ENCODE data around the gene SYPL1.

Gene SYPL1

DNA sequence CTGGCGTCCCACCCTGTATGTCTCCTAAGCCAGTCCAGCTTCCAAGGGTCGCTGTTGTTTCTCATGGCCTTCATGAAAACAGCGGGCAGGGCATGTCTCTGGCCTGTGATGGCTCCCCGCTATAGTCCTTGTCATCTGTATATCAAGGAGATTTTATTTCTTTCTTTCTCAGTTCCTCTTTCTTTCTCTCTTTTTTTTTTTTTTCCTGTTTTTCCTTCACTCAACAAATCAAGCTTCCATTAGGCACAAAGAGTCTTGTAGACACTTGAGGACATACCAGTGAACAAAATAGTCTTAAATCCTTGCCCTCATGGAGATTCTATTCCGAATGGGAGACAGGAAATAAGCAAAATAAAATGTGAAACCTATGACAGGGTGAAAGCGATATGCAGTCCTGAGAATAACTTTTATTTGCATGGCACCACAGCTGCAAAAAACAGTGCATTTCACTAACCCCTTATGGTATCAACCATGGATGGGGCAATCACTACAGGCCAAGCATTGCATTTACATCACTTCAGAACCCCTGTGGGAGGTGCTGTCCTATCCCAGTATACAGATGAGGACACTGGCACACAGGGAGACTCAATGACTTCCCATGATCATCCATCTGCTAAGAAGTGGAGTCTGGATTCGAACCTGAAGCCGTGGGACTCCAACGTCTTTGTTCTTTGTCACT, 50.7 kb downstream of the SYPL1 start:
- DNase-seq (ENCODE audit: low spot score), result no peak
- Histone ChIP-seq H3K36me3 (replicated peaks in 1 of 2; ENCODE audit: control insufficient read depth in 2 of 2, insufficient read depth in 2 of 2, low read length in 2 of 2) (no peaks in the 10 kb centered on the region), H2BK12ac (ENCODE audit: low read length) (peak overlapping the region; percentile 33)

DNA sequence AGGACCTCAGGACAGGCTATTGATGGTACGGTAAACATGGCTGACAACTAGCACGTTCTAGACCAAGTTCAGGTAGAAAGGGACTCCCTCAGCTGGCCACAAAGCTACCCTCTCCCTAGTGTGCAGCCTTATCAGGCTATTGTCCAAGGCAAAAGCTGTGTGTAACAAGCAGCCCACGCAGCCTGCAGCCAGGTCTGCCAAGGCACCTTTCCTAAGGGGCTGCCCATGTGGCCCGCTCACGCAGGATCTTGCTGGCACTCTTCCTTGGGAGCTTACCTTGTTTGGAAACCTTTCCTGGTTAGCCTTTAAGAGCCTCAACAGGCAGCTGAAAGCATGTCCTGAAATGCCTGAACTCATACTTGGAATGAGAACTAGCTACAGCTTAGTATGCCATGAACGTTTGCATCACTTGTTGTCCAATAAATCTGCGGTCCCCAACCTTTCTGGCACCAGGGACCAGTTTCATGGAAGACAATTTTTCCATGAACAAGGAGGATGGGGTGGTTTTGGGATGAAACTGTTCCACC, 51.7 kb downstream of the SYPL1 start:
- H3K23ac ChIP-seq (ENCODE audit: low read depth, low read length, poor library complexity), result peak overlapping the region; percentile 20
- WGBS, 2 donors (ENCODE audit: extremely low coverage in 2 of 2, insufficient read length in 2 of 2, insufficient replicate concordance in 1 of 2), result no CpG with 5 or more reads among the region's 7 CpGs

More for the DNA sequence above, 50.7 kb downstream of the SYPL1 start:
- no peak overlapping the region for H4K8ac ChIP-seq (ENCODE audit: low read depth, low read length)
- no peak overlapping the region for H2BK120ac ChIP-seq (ENCODE audit: low read depth, low read length)
- H2AK5ac ChIP-seq (ENCODE audit: low read depth, low read length), result no peak overlapping the region
- no peak overlapping the region for H3K4ac ChIP-seq (ENCODE audit: low read length)
- no peak overlapping the region for H3K27ac ChIP-seq (replicated peaks; ENCODE audit: low read length)
- WGBS, 2 donors (ENCODE audit: extremely low coverage in 2 of 2, insufficient read length in 2 of 2, insufficient replicate concordance in 1 of 2), result no CpG with 5 or more reads among the region's 9 CpGs
- peaks cover 3 to 16% of the 10 kb centered on the region in 2 donors for H3K9me3 ChIP-seq (replicated peaks in 1 of 2; ENCODE audit: control insufficient read depth in 2 of 2, insufficient read depth in 1 of 2, low read depth in 1 of 2, low read length in 2 of 2)
- no peak overlapping the region for H3K4me2 ChIP-seq (ENCODE audit: insufficient read depth, low read length, poor library complexity, severe bottlenecking)
- peak overlapping the region; percentile 40 for H3K18ac ChIP-seq (ENCODE audit: low read length)
- no peak overlapping the region for H2AFZ ChIP-seq (ENCODE audit: low read length)
- H3K27me3 ChIP-seq (ENCODE audit: control insufficient read depth in 3 of 3, insufficient read depth in 3 of 3, low read depth in 1 of 3, low read length in 3 of 3), result no peaks in the 10 kb centered on the region
- H4K91ac ChIP-seq (ENCODE audit: low read depth, low read length, poor library complexity), result no peak overlapping the region
- peak overlapping the region; percentile 58 for H3K23ac ChIP-seq (ENCODE audit: low read depth, low read length, poor library complexity)
- H3K79me1 ChIP-seq (ENCODE audit: low read depth, low read length), result no peaks in the 10 kb centered on the region
- peak overlapping the region; percentile 35 for H2BK5ac ChIP-seq (ENCODE audit: low read length)
- H3K9ac ChIP-seq (ENCODE audit: low read depth, low read length, poor library complexity), result no peak overlapping the region
- no peak overlapping the region for H3K4me3 ChIP-seq (ENCODE audit: low read length in 2 of 2)
- no peak overlapping the region for H2BK15ac ChIP-seq (ENCODE audit: low read length)
- peaks cover 25 to 27% of the 10 kb centered on the region in 2 donors for H3K4me1 ChIP-seq (ENCODE audit: control insufficient read depth in 2 of 2, insufficient read depth in 1 of 2, low read depth in 1 of 2, low read length in 2 of 2)
- H3K14ac ChIP-seq (ENCODE audit: low read length), result no peak overlapping the region

DNA sequence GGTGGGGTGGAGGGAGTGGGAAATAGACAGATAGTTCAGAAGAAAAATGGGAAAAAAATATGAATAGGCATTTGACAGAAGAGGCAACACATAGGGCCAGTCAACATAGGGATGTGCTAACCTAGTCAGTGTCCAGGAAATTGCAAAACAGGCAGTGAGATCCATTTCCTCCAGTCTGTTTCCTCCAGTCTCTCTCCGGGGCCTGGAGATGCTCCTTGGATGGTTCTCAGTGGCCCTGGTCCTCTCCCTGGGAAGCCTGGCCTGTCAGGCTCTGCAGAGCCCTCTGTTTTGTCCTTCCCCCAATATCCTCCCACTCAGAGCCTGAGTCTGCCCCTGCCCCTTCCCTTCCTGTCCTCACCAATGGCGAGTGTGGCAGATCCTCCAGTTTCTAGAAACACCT, 52.6 kb downstream of the SYPL1 start:
- H2BK120ac ChIP-seq (ENCODE audit: low read depth, low read length), result no peak overlapping the region
- H2AFZ ChIP-seq (ENCODE audit: low read length), result peak overlapping the region; percentile 98
- WGBS, 2 donors (ENCODE audit: extremely low coverage in 2 of 2, insufficient read length in 2 of 2, insufficient replicate concordance in 1 of 2), result no CpG with 5 or more reads among the region's 2 CpGs
- no peak overlapping the region for H2BK12ac ChIP-seq (ENCODE audit: low read length)
- no peaks in the 10 kb centered on the region for H3K79me1 ChIP-seq (ENCODE audit: low read depth, low read length)
- H3K27ac ChIP-seq (replicated peaks; ENCODE audit: low read length), result no peak overlapping the region
- no peak overlapping the region for H4K8ac ChIP-seq (ENCODE audit: low read depth, low read length)
- DNase-seq (ENCODE audit: low spot score), result no peak
- H3K9me3 ChIP-seq (replicated peaks in 1 of 2; ENCODE audit: control insufficient read depth in 2 of 2, insufficient read depth in 1 of 2, low read depth in 1 of 2, low read length in 2 of 2), result peaks cover 3 to 16% of the 10 kb centered on the region in 2 donors
- H3K14ac ChIP-seq (ENCODE audit: low read length), result no peak overlapping the region
- peaks cover 11 to 13% of the 10 kb centered on the region in 2 donors for H3K4me1 ChIP-seq (ENCODE audit: control insufficient read depth in 2 of 2, insufficient read depth in 1 of 2, low read depth in 1 of 2, low read length in 2 of 2)
- H3K4me2 ChIP-seq (ENCODE audit: insufficient read depth, low read length, poor library complexity, severe bottlenecking), result no peak overlapping the region
- H3K18ac ChIP-seq (ENCODE audit: low read length), result peak overlapping the region; percentile 40
- H3K9ac ChIP-seq (ENCODE audit: low read depth, low read length, poor library complexity), result no peak overlapping the region
- no peak overlapping the region for H2BK5ac ChIP-seq (ENCODE audit: low read length)
- H2AK5ac ChIP-seq (ENCODE audit: low read depth, low read length), result no peak overlapping the region
- H3K23ac ChIP-seq (ENCODE audit: low read depth, low read length, poor library complexity), result no peak overlapping the region
- no peaks in the 10 kb centered on the region for H3K27me3 ChIP-seq (ENCODE audit: control insufficient read depth in 3 of 3, insufficient read depth in 3 of 3, low read depth in 1 of 3, low read length in 3 of 3)
- H3K4me3 ChIP-seq (ENCODE audit: low read length in 2 of 2), result no peak overlapping the region
- H3K36me3 ChIP-seq (replicated peaks in 1 of 2; ENCODE audit: control insufficient read depth in 2 of 2, insufficient read depth in 2 of 2, low read length in 2 of 2), result no peaks in the 10 kb centered on the region
- no peak overlapping the region for H3K4ac ChIP-seq (ENCODE audit: low read length)
- H4K91ac ChIP-seq (ENCODE audit: low read depth, low read length, poor library complexity), result no peak overlapping the region
- H2BK15ac ChIP-seq (ENCODE audit: low read length), result no peak overlapping the region

More for the DNA sequence above, 51.7 kb downstream of the SYPL1 start:
- peaks cover 20 to 22% of the 10 kb centered on the region in 2 donors for H3K4me1 ChIP-seq (ENCODE audit: control insufficient read depth in 2 of 2, insufficient read depth in 1 of 2, low read depth in 1 of 2, low read length in 2 of 2)
- H4K8ac ChIP-seq (ENCODE audit: low read depth, low read length), result no peak overlapping the region
- no peak overlapping the region for H3K9ac ChIP-seq (ENCODE audit: low read depth, low read length, poor library complexity)
- no peak overlapping the region for H3K27ac ChIP-seq (replicated peaks; ENCODE audit: low read length)
- H3K14ac ChIP-seq (ENCODE audit: low read length), result no peak overlapping the region
- no peak for DNase-seq (ENCODE audit: low spot score)
- no peaks in the 10 kb centered on the region for H3K79me1 ChIP-seq (ENCODE audit: low read depth, low read length)
- H3K18ac ChIP-seq (ENCODE audit: low read length), result no peak overlapping the region
- no peak overlapping the region for H3K4me2 ChIP-seq (ENCODE audit: insufficient read depth, low read length, poor library complexity, severe bottlenecking)
- no peaks in the 10 kb centered on the region for H3K27me3 ChIP-seq (ENCODE audit: control insufficient read depth in 3 of 3, insufficient read depth in 3 of 3, low read depth in 1 of 3, low read length in 3 of 3)
- H3K9me3 ChIP-seq (replicated peaks in 1 of 2; ENCODE audit: control insufficient read depth in 2 of 2, insufficient read depth in 1 of 2, low read depth in 1 of 2, low read length in 2 of 2), result peaks cover 3 to 16% of the 10 kb centered on the region in 2 donors
- peak overlapping the region; percentile 41 for H2BK15ac ChIP-seq (ENCODE audit: low read length)
- H3K4me3 ChIP-seq (ENCODE audit: low read length in 2 of 2), result no peak overlapping the region
- no peak overlapping the region for H2BK120ac ChIP-seq (ENCODE audit: low read depth, low read length)
- no peak overlapping the region for H4K91ac ChIP-seq (ENCODE audit: low read depth, low read length, poor library complexity)
- H3K36me3 ChIP-seq (replicated peaks in 1 of 2; ENCODE audit: control insufficient read depth in 2 of 2, insufficient read depth in 2 of 2, low read length in 2 of 2), result no peaks in the 10 kb centered on the region
- H2AFZ ChIP-seq (ENCODE audit: low read length), result no peak overlapping the region
- H2AK5ac ChIP-seq (ENCODE audit: low read depth, low read length), result no peak overlapping the region
- no peak overlapping the region for H2BK5ac ChIP-seq (ENCODE audit: low read length)
- H3K4ac ChIP-seq (ENCODE audit: low read length), result no peak overlapping the region
- H2BK12ac ChIP-seq (ENCODE audit: low read length), result no peak overlapping the region

DNA sequence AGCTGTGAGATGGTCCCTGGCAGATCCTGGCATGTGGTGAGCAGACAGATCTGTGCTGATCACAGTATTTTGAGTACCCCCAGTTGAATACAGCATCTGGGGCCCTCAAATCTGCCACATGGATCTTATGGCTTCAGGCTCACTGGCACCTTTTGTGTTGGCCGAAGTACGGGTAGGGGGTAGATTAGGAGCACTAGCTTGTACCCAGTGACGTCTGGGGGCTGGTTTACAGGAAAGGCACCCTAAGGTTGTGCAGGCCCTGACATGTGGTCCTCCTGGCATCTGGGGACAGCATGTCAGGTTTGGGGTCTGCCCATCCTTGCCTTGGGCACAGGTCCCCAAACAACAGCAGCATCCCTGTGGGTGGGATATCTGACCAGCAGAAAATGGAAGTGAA, 53.2 kb downstream of the SYPL1 start:
- H2AFZ ChIP-seq (ENCODE audit: low read length), result peak overlapping the region; percentile 98
- no peak overlapping the region for H3K27ac ChIP-seq (replicated peaks; ENCODE audit: low read length)
- DNase-seq (ENCODE audit: low spot score), result no peak
- H2AK5ac ChIP-seq (ENCODE audit: low read depth, low read length), result no peak overlapping the region
- no peaks in the 10 kb centered on the region for H3K79me1 ChIP-seq (ENCODE audit: low read depth, low read length)
- no peak overlapping the region for H2BK120ac ChIP-seq (ENCODE audit: low read depth, low read length)
- peak overlapping the region; percentile 55 for H3K18ac ChIP-seq (ENCODE audit: low read length)
- no peak overlapping the region for H3K4me2 ChIP-seq (ENCODE audit: insufficient read depth, low read length, poor library complexity, severe bottlenecking)
- no peak overlapping the region for H2BK12ac ChIP-seq (ENCODE audit: low read length)
- peak overlapping the region; percentile 59 for H3K14ac ChIP-seq (ENCODE audit: low read length)
- H3K36me3 ChIP-seq (replicated peaks in 1 of 2; ENCODE audit: control insufficient read depth in 2 of 2, insufficient read depth in 2 of 2, low read length in 2 of 2), result no peaks in the 10 kb centered on the region
- no peak overlapping the region for H2BK15ac ChIP-seq (ENCODE audit: low read length)
- peaks cover 8 to 11% of the 10 kb centered on the region in 2 donors for H3K4me1 ChIP-seq (ENCODE audit: control insufficient read depth in 2 of 2, insufficient read depth in 1 of 2, low read depth in 1 of 2, low read length in 2 of 2)
- H3K4me3 ChIP-seq (ENCODE audit: low read length in 2 of 2), result no peak overlapping the region
- H3K23ac ChIP-seq (ENCODE audit: low read depth, low read length, poor library complexity), result no peak overlapping the region
- no CpG with 5 or more reads among the region's 3 CpGs for WGBS, 2 donors (ENCODE audit: extremely low coverage in 2 of 2, insufficient read length in 2 of 2, insufficient replicate concordance in 1 of 2)
- H3K27me3 ChIP-seq (ENCODE audit: control insufficient read depth in 3 of 3, insufficient read depth in 3 of 3, low read depth in 1 of 3, low read length in 3 of 3), result peaks cover 0 to 5% (median 0%) of the 10 kb centered on the region in 3 experiments
- H3K4ac ChIP-seq (ENCODE audit: low read length), result peak overlapping the region; percentile 57
- no peak overlapping the region for H3K9ac ChIP-seq (ENCODE audit: low read depth, low read length, poor library complexity)
- H2BK5ac ChIP-seq (ENCODE audit: low read length), result no peak overlapping the region
- peak overlapping the region; percentile 21 for H4K8ac ChIP-seq (ENCODE audit: low read depth, low read length)
- no peak overlapping the region for H4K91ac ChIP-seq (ENCODE audit: low read depth, low read length, poor library complexity)
- peaks cover 3 to 16% of the 10 kb centered on the region in 2 donors for H3K9me3 ChIP-seq (replicated peaks in 1 of 2; ENCODE audit: control insufficient read depth in 2 of 2, insufficient read depth in 1 of 2, low read depth in 1 of 2, low read length in 2 of 2)

Data from neuronal stem cell (in vitro differentiated cells).